Karpas-422 (cell line): ENCODE measurements around the gene TM9SF3. TPM values are rescaled to one million over a fixed set of nuclear protein-coding genes. Genes with fewer than 3 reads are reported as not detected.

Experiments
- DNase-seq: peaks from one replicate; pipeline ENCODE4 v3.0.0-alpha.2; 2015
- H2AFZ ChIP-seq: fragments of 200-600 bp; sonication (generic); 2 replicates; pipeline ENCODE4 v1.6.1; 2014; ENCODE audit warnings: antibody characterized with exemption, low read length, mixed read lengths
- H3K27ac ChIP-seq: fragments of 200-600 bp; sonication (generic); 2 replicates; pipeline ENCODE4 v1.5.1; 2014; ENCODE audit warnings: mild to moderate bottlenecking, low read length, moderate library complexity
- H3K27me3 ChIP-seq: fragments of 200-600 bp; sonication (generic); 2 replicates; pipeline ENCODE4 v1.6.1; 2014; ENCODE audit warnings: low read length, mixed read lengths
- H3K36me3 ChIP-seq: fragments of 200-600 bp; sonication (generic); 2 replicates; pipeline ENCODE4 v1.6.1; 2014; ENCODE audit warnings: low read length, mixed read lengths; ENCODE audit not compliant: insufficient read depth
- H3K4me1 ChIP-seq: fragments of 200-600 bp; sonication (generic); 2 replicates; pipeline ENCODE4 v1.6.1; 2014; ENCODE audit warnings: mild to moderate bottlenecking, low read length, mixed read lengths
- H3K4me2 ChIP-seq: fragments of 200-600 bp; sonication (generic); 2 replicates; pipeline ENCODE4 v1.6.1; 2014; ENCODE audit warnings: low read length, low read depth, mild to moderate bottlenecking; ENCODE audit not compliant: poor library complexity, severe bottlenecking
- H3K4me3 ChIP-seq: fragments of 200-600 bp; sonication (generic); 2 replicates; pipeline ENCODE4 v1.5.1; 2014; ENCODE audit warnings: mild to moderate bottlenecking, antibody characterized with exemption, low read length, mixed read lengths
- H3K79me2 ChIP-seq: fragments of 200-600 bp; sonication (generic); 2 replicates; pipeline ENCODE4 v1.6.1; 2014; ENCODE audit warnings: mild to moderate bottlenecking, low read length, mixed read lengths
- H3K9ac ChIP-seq: fragments of 200-600 bp; sonication (generic); 2 replicates; pipeline ENCODE4 v1.6.0; 2014; ENCODE audit warnings: low read length
- H3K9me2 ChIP-seq: fragments of 200-600 bp; sonication (generic), shearing (Covaris generic); replicated peaks from 2 replicates; pipeline ENCODE4 v1.6.0; 2014; ENCODE audit warnings: mild to moderate bottlenecking, low read length, moderate library complexity; ENCODE audit not compliant: insufficient read depth
- H3K9me3 ChIP-seq: fragments of 300-700, 200-600 bp; sonication (generic); 2 replicates; pipeline ENCODE4 v1.6.1; 2014; ENCODE audit warnings: low read length, mixed read lengths
- H4K20me1 ChIP-seq: fragments of 200-600 bp; sonication (generic); 2 replicates; pipeline ENCODE4 v1.6.1; 2014; ENCODE audit warnings: mild to moderate bottlenecking, antibody characterized with exemption, low read length, low read depth; ENCODE audit not compliant: insufficient read depth
- total RNA-seq: library from RNA; depleted of rRNA; stranded (reverse); fragments of >200 nt; shearing (Covaris generic); gene quantifications from 2 replicates; pipeline ENCODE4 v1.2.3, GENCODE V29; 2014; ENCODE audit warnings: low replicate concordance

TM9SF3 gene
- total RNA-seq, 1 experiment from 2014 or later = 32.5 TPM

GRCh38 chr10:96595741-96596140 lies 8.9 kb upstream of the TM9SF3 start:
- H3K79me2 ChIP-seq = no peaks in the 10 kb centered on the region
- no peak overlapping the region for H3K9ac ChIP-seq
- DNase-seq = no peak
- H3K27me3 ChIP-seq = no peaks in the 10 kb centered on the region
- no peak overlapping the region for H3K4me3 ChIP-seq
- H4K20me1 ChIP-seq = no peaks in the 10 kb centered on the region
- H3K4me1 ChIP-seq = peaks cover 10% of the 10 kb centered on the region
- H3K4me2 ChIP-seq = no peak overlapping the region
- H2AFZ ChIP-seq = no peak overlapping the region
- peaks cover 33% of the 10 kb centered on the region; the same call in 1 of the 2 replicates for H3K36me3 ChIP-seq
- no peak overlapping the region for H3K27ac ChIP-seq
- H3K9me3 ChIP-seq = no peaks in the 10 kb centered on the region
- H3K9me2 ChIP-seq = no peaks in the 10 kb centered on the region

- H3K27ac ChIP-seq = no peak overlapping the region
- H3K9ac ChIP-seq = no peak overlapping the region
- no peak overlapping the region for H2AFZ ChIP-seq
- no peaks in the 10 kb centered on the region for H3K27me3 ChIP-seq
- peaks cover 44% of the 10 kb centered on the region for H3K4me1 ChIP-seq
- H3K4me2 ChIP-seq = no peak overlapping the region
- no peaks in the 10 kb centered on the region for H3K79me2 ChIP-seq
- H4K20me1 ChIP-seq = no peaks in the 10 kb centered on the region
- no peaks in the 10 kb centered on the region for H3K9me3 ChIP-seq
- H3K4me3 ChIP-seq = no peak overlapping the region
- peaks cover 25% of the 10 kb centered on the region; the same call in 1 of the 2 replicates for H3K36me3 ChIP-seq
- H3K9me2 ChIP-seq = no peaks in the 10 kb centered on the region
- DNase-seq = no peak
These were observed 5.1 kb upstream of the TM9SF3 start for GRCh38 chr10:96591946-96592345.

- H3K9ac ChIP-seq = peak overlapping the region; percentile 90
- H3K4me2 ChIP-seq = peak overlapping the region; percentile 91
- no peak overlapping the region for H2AFZ ChIP-seq
- peak overlapping the region; percentile 95 for H3K4me3 ChIP-seq
- H3K9me3 ChIP-seq = no peaks in the 10 kb centered on the region
- H3K27me3 ChIP-seq = no peaks in the 10 kb centered on the region
- H3K36me3 ChIP-seq = peaks cover 6% of the 10 kb centered on the region; the same call in 1 of the 2 replicates
- peak; percentile 42 for DNase-seq
- H3K9me2 ChIP-seq = no peaks in the 10 kb centered on the region
- peaks cover 47% of the 10 kb centered on the region for H3K4me1 ChIP-seq
- H4K20me1 ChIP-seq = no peaks in the 10 kb centered on the region
- peak overlapping the region; percentile 91 for H3K27ac ChIP-seq
- peaks cover 27% of the 10 kb centered on the region for H3K79me2 ChIP-seq
These were observed 2.0 kb upstream of the TM9SF3 start for GRCh38 chr10:96588616-96589419.

- Histone ChIP-seq H3K4me2 (peak overlapping the region; percentile 91), H3K4me3 (peak overlapping the region; percentile 95), H3K27me3 (no peaks in the 10 kb centered on the region), H2AFZ (no peak overlapping the region), H3K36me3 (no peaks in the 10 kb centered on the region), H3K4me1 (peaks cover 47% of the 10 kb centered on the region), H3K79me2 (peaks cover 34% of the 10 kb centered on the region), H4K20me1 (0 out of 2 replicates have a peak, but pooled peaks cover 5% of the 10 kb centered on the region), H3K9ac (peak overlapping the region; percentile 90), H3K9me2 (no peaks in the 10 kb centered on the region), H3K9me3 (no peaks in the 10 kb centered on the region), H3K27ac (peak overlapping the region; percentile 91)
- DNase-seq = peak; percentile 53
These were observed 1.3 kb upstream of the TM9SF3 start for GRCh38 chr10:96588060-96588554.

GRCh38 chr10:96587264-96588059 lies 650 bp upstream of the TM9SF3 start:
- H3K27ac ChIP-seq = peak overlapping the region; percentile 91
- no peaks in the 10 kb centered on the region for H3K9me2 ChIP-seq
- DNase-seq = peak; percentile 76
- H3K4me3 ChIP-seq = peak overlapping the region; percentile 95
- H3K4me1 ChIP-seq = peaks cover 47% of the 10 kb centered on the region
- H2AFZ ChIP-seq = no peak overlapping the region
- H4K20me1 ChIP-seq = peaks cover 6% of the 10 kb centered on the region; the same call in 1 of the 2 replicates
- peak overlapping the region; percentile 90 for H3K9ac ChIP-seq
- H3K79me2 ChIP-seq = peaks cover 40% of the 10 kb centered on the region
- no peaks in the 10 kb centered on the region for H3K36me3 ChIP-seq
- H3K9me3 ChIP-seq = no peaks in the 10 kb centered on the region
- H3K4me2 ChIP-seq = peak overlapping the region; percentile 91
- no peaks in the 10 kb centered on the region for H3K27me3 ChIP-seq

- no peaks in the 10 kb centered on the region for H3K9me3 ChIP-seq
- H3K9ac ChIP-seq = peak overlapping the region; percentile 90
- H3K4me2 ChIP-seq = peak overlapping the region; percentile 86
- H3K27ac ChIP-seq = peak overlapping the region; percentile 69
- H4K20me1 ChIP-seq = peaks cover 18% of the 10 kb centered on the region
- no peak overlapping the region for H2AFZ ChIP-seq
- peaks cover 56% of the 10 kb centered on the region for H3K79me2 ChIP-seq
- H3K4me1 ChIP-seq = peaks cover 50% of the 10 kb centered on the region
- peak; percentile 47 for DNase-seq
- no peaks in the 10 kb centered on the region for H3K9me2 ChIP-seq
- H3K36me3 ChIP-seq = no peaks in the 10 kb centered on the region
- H3K27me3 ChIP-seq = no peaks in the 10 kb centered on the region
- H3K4me3 ChIP-seq = peak overlapping the region; percentile 95
These were observed 935 bp downstream of the TM9SF3 start for GRCh38 chr10:96585736-96586418.

- Histone ChIP-seq H4K20me1 (peaks cover 23% of the 10 kb centered on the region), H3K4me2 (peak overlapping the region; percentile 86), H3K79me2 (peaks cover 70% of the 10 kb centered on the region), H3K4me1 (peaks cover 36% of the 10 kb centered on the region), H2AFZ (no peak overlapping the region), H3K9me3 (no peaks in the 10 kb centered on the region), H3K9me2 (no peaks in the 10 kb centered on the region), H3K27me3 (no peaks in the 10 kb centered on the region), H3K4me3 (no peak overlapping the region), H3K9ac (no peak overlapping the region), H3K27ac (no peak overlapping the region), H3K36me3 (no peaks in the 10 kb centered on the region)
- no peak for DNase-seq
These were observed 2.3 kb downstream of the TM9SF3 start for GRCh38 chr10:96584474-96584873.
